Neural crest cell (in vitro differentiated cells): Measurements from ENCODE around the gene EVL. TPM values are rescaled to one million over a fixed set of nuclear protein-coding genes. Genes with fewer than 3 reads are reported as not detected.

ENCODE experiments used
- DNase-seq: peaks from one replicate; pipeline ENCODE4 v3.0.0; 2021; ENCODE audit warnings: low read depth, mixed read lengths, low spot score
- H3K27ac Mint-ChIP-seq: one replicate; pipeline ENCODE4 v1.8.0; 2021; ENCODE audit warnings: mild to moderate bottlenecking, mixed read lengths; ENCODE audit not compliant: unreplicated experiment
- H3K27me3 Mint-ChIP-seq: 2 replicates; pipeline ENCODE4 v1.8.0; 2021; ENCODE audit warnings: low read depth, mild to moderate bottlenecking, mixed read lengths
- H3K36me3 Mint-ChIP-seq: 2 replicates; pipeline ENCODE4 v1.8.0; 2021; ENCODE audit warnings: low read depth, mild to moderate bottlenecking, mixed read lengths
- H3K4me1 Mint-ChIP-seq: 2 replicates; pipeline ENCODE4 v1.8.0; 2021; ENCODE audit warnings: mixed read lengths
- H3K4me3 Mint-ChIP-seq: one replicate; pipeline ENCODE4 v1.8.0; 2021; ENCODE audit warnings: mild to moderate bottlenecking, mixed read lengths
- H3K9me3 Mint-ChIP-seq: 2 replicates; pipeline ENCODE4 v1.8.0; 2021; ENCODE audit warnings: mixed read lengths
- CTCF ChIP-seq: fragments of 200-600 bp; sonication (generic); conservative IDR thresholded peaks from 2 replicates; pipeline ENCODE4 v1.5.0; 2021; ENCODE audit warnings: antibody characterized with exemption, mild to moderate bottlenecking
- total RNA-seq: library from RNA; stranded (reverse); gene quantifications from 2 replicates; pipeline ENCODE4 v1.2.1, GENCODE V29; 2021

EVL gene
- total RNA-seq, 1 donor from 2014 or later = 218 TPM

DNA sequence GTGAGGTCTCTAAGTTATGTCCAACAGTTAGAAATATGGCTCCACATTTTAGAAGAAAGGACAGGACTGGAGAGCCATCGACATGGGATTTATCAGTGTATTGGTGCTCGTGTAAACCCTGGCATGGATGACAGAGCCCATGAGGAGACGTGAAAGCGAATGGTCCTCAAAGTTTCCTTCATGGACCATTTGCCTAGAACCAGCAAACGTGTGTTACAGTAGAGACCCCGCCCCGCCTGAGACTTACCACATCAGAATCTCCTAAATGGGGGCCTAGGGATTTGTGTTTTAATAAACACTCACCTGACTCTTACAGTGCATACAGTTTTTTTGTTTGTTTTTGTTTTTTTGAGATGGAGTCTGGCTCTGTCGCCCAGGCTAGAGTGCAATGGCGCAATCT is 12.2 kb downstream of the EVL start:
- no peaks in the 10 kb centered on the region for H3K27me3 Mint-ChIP-seq
- DNase-seq = no peak
- H3K9me3 Mint-ChIP-seq = no peaks in the 10 kb centered on the region
- no peak overlapping the region for H3K4me3 Mint-ChIP-seq
- no peak for TF ChIP-seq CTCF
- H3K36me3 Mint-ChIP-seq = no peaks in the 10 kb centered on the region
- H3K4me1 Mint-ChIP-seq = peaks cover 53% of the 10 kb centered on the region
- H3K27ac Mint-ChIP-seq = peak overlapping the region; percentile 52

DNA sequence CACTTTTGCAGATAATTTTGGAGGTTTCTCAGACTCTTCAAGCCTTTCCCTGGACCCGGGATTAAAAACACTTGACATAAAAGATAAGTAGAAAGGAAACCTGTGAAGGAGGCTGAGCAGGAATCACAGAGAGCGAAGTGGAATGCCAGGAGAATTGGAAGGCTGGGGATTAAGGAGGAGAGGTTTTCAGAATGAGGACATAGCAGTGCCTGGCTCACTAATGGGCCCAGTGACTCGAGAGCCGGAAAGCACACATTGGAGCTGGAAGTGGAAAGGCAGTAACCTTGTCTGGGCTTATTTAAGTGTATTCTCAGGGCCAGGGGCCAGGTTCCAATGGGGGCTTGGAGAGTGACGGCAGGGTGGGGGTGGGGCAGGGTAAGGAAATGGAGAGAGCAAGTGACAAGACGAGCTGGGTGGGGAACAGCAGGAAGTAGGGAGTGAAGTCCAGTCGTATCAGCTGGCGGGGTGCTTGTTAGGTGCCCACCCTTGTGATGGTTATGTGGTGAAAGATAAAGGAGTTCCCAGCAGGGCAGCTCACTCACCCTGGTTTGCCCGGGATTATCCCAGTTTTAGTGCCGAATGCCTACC is 13.1 kb downstream of the EVL start:
- no peak for TF ChIP-seq CTCF
- no peaks in the 10 kb centered on the region for H3K9me3 Mint-ChIP-seq
- peaks cover 44% of the 10 kb centered on the region for H3K4me1 Mint-ChIP-seq
- no peak overlapping the region for H3K4me3 Mint-ChIP-seq
- H3K27me3 Mint-ChIP-seq = no peaks in the 10 kb centered on the region
- no peak overlapping the region for H3K27ac Mint-ChIP-seq
- DNase-seq = no peak
- H3K36me3 Mint-ChIP-seq = no peaks in the 10 kb centered on the region

- Mint-ChIP-seq H3K27me3 (no peaks in the 10 kb centered on the region), H3K4me1 (peaks cover 38% of the 10 kb centered on the region), H3K36me3 (no peaks in the 10 kb centered on the region), H3K9me3 (no peaks in the 10 kb centered on the region), H3K4me3 (no peak overlapping the region), H3K27ac (peak overlapping the region; percentile 83)
- TF ChIP-seq CTCF = no peak
- no peak for DNase-seq
Observed at GRCh38 chr14:100078997-100079725, 13.9 kb downstream of the EVL start.

DNA sequence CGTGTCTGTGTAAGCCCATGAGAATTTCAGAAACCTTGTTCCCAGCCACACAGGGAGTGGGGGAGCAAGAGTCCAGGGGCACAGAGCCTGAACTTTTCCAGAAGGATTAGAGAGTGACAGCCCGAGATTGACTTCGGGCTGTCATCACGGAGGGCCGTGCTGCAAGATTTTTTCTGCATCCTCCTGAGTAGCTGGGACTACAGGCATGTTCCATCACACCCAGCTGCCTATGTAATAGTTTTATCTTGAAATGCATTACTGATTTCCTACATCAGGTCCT is 14.4 kb downstream of the EVL start:
- peaks cover 2% of the 10 kb centered on the region for H3K36me3 Mint-ChIP-seq
- no peaks in the 10 kb centered on the region for H3K9me3 Mint-ChIP-seq
- H3K4me3 Mint-ChIP-seq = no peak overlapping the region
- H3K4me1 Mint-ChIP-seq = peaks cover 33% of the 10 kb centered on the region
- peak overlapping the region; percentile 83 for H3K27ac Mint-ChIP-seq
- no peak for DNase-seq
- no peaks in the 10 kb centered on the region for H3K27me3 Mint-ChIP-seq
- TF ChIP-seq CTCF = no peak

- H3K27ac Mint-ChIP-seq = no peak overlapping the region
- no peak for TF ChIP-seq CTCF
- H3K36me3 Mint-ChIP-seq = peaks cover 4% of the 10 kb centered on the region
- no peaks in the 10 kb centered on the region for H3K27me3 Mint-ChIP-seq
- H3K9me3 Mint-ChIP-seq = no peaks in the 10 kb centered on the region
- H3K4me1 Mint-ChIP-seq = peaks cover 33% of the 10 kb centered on the region
- DNase-seq = no peak
- no peak overlapping the region for H3K4me3 Mint-ChIP-seq
Observed at GRCh38 chr14:100080206-100080605, 15.0 kb downstream of the EVL start.
